Activated T-helper 1 cell treated with anti-CD3 and anti-CD28 coated beads, Interleukin-12 subunit alpha, Interleukin-12 subunit beta, Interleukin-2, Interleukin-4 antibody, amounts not matched to agents 30 ng/mL and 10 ng/mL and 1 ng/mL, durations not matched to agents 14 hours and 24 hours and 36 hours (primary cell): ENCODE results near the gene RPS6KA6. TPM values are rescaled to one million over a fixed set of nuclear protein-coding genes. Genes with fewer than 3 reads are reported as not detected.

Source experiments
- DNase-seq: peaks from one replicate; pipeline ENCODE4 v3.0.0; 2021; ENCODE audit warnings: low spot score
- H3K27ac Mint-ChIP-seq: one replicate; pipeline ENCODE4 v1.8.0; 2021; ENCODE audit warnings: mild to moderate bottlenecking, mixed read lengths
- H3K27me3 Mint-ChIP-seq: one replicate; pipeline ENCODE4 v1.8.0; 2022; ENCODE audit warnings: mild to moderate bottlenecking, moderate library complexity, mixed read lengths; ENCODE audit not compliant: insufficient read depth
- H3K36me3 Mint-ChIP-seq: one replicate; pipeline ENCODE4 v1.8.0; 2021; ENCODE audit warnings: low read depth, mixed read lengths
- H3K4me1 Mint-ChIP-seq: one replicate; pipeline ENCODE4 v1.8.0; 2021; ENCODE audit warnings: low read depth, mixed read lengths
- H3K4me3 Mint-ChIP-seq: one replicate; pipeline ENCODE4 v1.8.0; 2021; ENCODE audit warnings: mild to moderate bottlenecking, moderate library complexity, mixed read lengths
- H3K9me3 Mint-ChIP-seq: one replicate; pipeline ENCODE4 v1.8.0; 2021; ENCODE audit warnings: mixed read lengths
- intact Hi-C: fragments of 100-400 bp; cut with micrococcal nuclease; formaldehyde crosslinking; loops from one replicate; pipeline ENCODE4 v1.15.1; 2024
- total RNA-seq: library from RNA; stranded (reverse); gene quantifications from 2 replicates; pipeline ENCODE4 v1.2.3, GENCODE V29; 2022

The RPS6KA6 gene
- not detected in 2 replicates for total RNA-seq

DNA sequence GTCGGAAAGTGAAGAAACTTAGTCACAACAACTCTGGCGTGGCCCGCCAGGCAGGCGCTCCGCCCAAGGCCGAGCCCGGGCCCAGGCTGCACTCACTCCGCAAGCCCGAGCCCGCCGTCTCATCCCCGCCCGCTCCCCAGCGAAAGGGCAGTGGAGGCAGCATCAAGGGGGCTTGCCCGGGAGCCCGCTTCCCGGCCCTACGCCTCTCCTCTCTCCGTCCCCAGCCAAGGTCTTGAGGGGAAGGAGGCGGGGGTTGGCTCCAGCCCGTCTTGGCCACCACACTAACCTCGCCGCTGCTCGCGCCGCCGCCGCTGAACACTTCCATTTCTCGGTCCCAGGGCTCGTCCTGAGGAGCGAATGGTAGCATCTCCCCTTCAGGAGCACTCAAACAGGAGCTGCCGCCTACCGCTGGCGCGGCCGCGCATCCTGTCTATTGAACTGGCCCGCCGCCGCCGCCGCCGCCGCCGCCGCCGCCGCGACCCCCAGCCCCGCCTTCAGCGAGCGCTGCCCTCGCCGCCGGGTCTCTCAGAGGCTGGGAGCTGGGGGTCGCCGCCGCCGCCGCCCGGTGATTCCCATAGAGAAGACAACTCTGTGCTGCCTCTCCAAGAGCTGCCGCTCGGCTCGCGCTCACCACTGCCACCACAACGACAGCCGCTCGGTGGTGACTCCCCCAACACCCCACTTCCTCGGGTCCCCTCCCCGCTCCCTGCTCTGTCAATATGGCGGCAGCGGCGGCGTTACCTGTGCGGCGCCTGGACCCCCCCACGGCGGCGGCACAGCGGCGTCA is at the start of gene RPS6KA6:
Gene RPS6KA6 (minus strand): TSS at position 667 of the 787 bp plus-strand sequence. CDS start 300 bp downstream, at position 367.
- no peak within 1 kb of the TSS for H3K27ac Mint-ChIP-seq
- peak within 1 kb of the TSS; percentile 47 for H3K4me3 Mint-ChIP-seq
- no peaks in the 10 kb centered on the region for H3K36me3 Mint-ChIP-seq
- DNase-seq = no peak
- no peaks in the 10 kb centered on the region for H3K4me1 Mint-ChIP-seq
- intact Hi-C loops = no loop called here
- H3K27me3 Mint-ChIP-seq = peaks cover 15% of the 10 kb centered on the region
- no peaks in the 10 kb centered on the region for H3K9me3 Mint-ChIP-seq

DNA sequence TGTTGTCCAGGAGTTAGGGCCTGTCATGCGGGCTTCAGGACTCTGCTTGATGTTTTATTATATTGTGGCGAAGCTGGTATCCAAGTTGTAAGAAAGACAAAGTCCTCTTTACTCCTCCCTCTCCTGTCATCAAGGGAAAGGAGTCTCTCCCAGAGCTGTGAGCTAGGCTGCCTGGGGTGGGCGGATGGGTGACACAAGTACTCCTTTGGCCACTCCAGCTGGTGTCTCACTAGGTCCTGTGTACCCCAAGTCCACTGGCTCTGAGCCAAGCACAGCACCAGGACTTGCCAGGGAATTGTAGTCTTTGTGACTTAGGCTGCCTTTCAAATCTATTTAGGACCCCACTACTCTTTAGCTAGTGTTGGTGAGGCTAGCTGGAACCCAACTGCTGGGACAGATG is 36.7 kb upstream of the RPS6KA6 start:
- H3K27ac Mint-ChIP-seq = no peak overlapping the region
- H3K9me3 Mint-ChIP-seq = no peaks in the 10 kb centered on the region
- no peaks in the 10 kb centered on the region for H3K36me3 Mint-ChIP-seq
- H3K27me3 Mint-ChIP-seq = no peaks in the 10 kb centered on the region
- no peaks in the 10 kb centered on the region for H3K4me1 Mint-ChIP-seq
- no peak for DNase-seq
- intact Hi-C loops = no loop called here
- no peak overlapping the region for H3K4me3 Mint-ChIP-seq

DNA sequence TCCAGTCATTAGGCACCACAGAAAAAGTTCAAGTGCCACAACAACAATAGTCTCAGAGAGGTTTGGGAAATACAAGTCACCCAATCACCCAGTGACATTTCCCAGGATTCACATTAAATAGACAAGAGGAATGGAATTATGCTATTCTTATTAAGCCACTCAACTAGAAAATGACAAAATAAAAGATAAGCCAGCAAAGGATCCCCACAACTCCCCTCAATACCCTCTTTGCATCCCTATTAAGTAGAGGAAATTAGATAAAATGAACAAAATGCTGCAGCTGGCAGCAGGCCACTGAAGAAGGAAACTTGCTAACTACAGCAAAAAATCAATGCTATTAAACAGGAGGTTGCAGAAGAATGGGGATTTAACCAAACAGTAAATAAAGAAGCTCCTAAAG is 35.3 kb upstream of the RPS6KA6 start:
- Mint-ChIP-seq H3K4me3 (no peak overlapping the region), H3K9me3 (no peaks in the 10 kb centered on the region), H3K27me3 (no peaks in the 10 kb centered on the region), H3K4me1 (no peaks in the 10 kb centered on the region), H3K36me3 (no peaks in the 10 kb centered on the region), H3K27ac (no peak overlapping the region)
- no peak for DNase-seq
- intact Hi-C loops = no loop called here

- Mint-ChIP-seq H3K27ac (no peak overlapping the region), H3K9me3 (no peaks in the 10 kb centered on the region), H3K36me3 (no peaks in the 10 kb centered on the region), H3K4me1 (no peaks in the 10 kb centered on the region), H3K27me3 (no peaks in the 10 kb centered on the region), H3K4me3 (no peak overlapping the region)
- intact Hi-C loops = no loop called here
- DNase-seq = no peak
Observed at GRCh38 chrX:84221181-84221580, 33.2 kb upstream of the RPS6KA6 start.

GRCh38 chrX:84219551-84219950 is 31.6 kb upstream of the RPS6KA6 start:
- Mint-ChIP-seq H3K27me3 (no peaks in the 10 kb centered on the region), H3K4me1 (no peaks in the 10 kb centered on the region), H3K27ac (no peak overlapping the region), H3K4me3 (no peak overlapping the region), H3K36me3 (no peaks in the 10 kb centered on the region), H3K9me3 (no peaks in the 10 kb centered on the region)
- intact Hi-C loops = no loop called here
- no peak for DNase-seq

DNA sequence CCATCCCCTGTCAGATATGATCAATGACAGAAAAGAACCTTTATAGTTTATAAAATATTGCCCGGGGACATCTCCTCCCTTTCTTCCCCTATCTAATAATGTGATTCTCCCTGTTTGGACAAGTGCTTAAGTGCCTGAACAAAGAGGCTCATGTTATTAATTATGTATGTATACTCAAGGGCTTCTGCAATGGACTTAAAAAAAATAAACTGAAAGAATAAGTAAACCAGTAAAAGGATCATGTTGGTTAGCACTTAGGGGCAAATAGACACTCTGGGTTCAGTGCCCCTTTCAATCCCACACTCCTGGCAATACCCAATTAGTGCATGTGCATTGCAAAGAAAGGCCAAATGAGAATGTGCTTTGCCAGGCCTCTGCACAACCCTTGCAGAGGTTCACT is 30.7 kb upstream of the RPS6KA6 start:
- intact Hi-C loops = no loop called here
- DNase-seq = no peak
- H3K36me3 Mint-ChIP-seq = no peaks in the 10 kb centered on the region
- no peaks in the 10 kb centered on the region for H3K4me1 Mint-ChIP-seq
- no peaks in the 10 kb centered on the region for H3K9me3 Mint-ChIP-seq
- H3K4me3 Mint-ChIP-seq = no peak overlapping the region
- H3K27ac Mint-ChIP-seq = no peak overlapping the region
- no peaks in the 10 kb centered on the region for H3K27me3 Mint-ChIP-seq

DNA sequence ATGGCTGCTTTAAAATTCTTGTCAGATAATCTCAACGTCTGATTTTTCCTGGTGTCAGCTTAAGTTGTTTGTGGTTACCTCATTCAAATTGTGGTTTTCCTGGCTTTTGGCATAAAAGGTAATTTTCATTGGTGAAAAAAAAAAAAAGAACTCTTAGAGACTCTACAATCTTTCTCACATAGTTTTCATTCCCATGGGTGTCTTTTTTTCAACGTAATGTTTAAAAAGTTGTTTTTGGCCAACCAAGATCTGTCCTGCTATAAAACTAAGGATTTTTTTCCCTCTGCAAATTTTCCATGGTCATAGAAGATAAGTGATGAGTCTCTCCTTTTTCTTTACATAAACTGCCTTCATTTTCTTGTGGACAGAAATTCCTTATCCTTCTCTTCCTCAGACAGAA is 28.9 kb upstream of the RPS6KA6 start:
- Mint-ChIP-seq H3K27me3 (no peaks in the 10 kb centered on the region), H3K4me1 (no peaks in the 10 kb centered on the region), H3K36me3 (no peaks in the 10 kb centered on the region), H3K4me3 (no peak overlapping the region), H3K9me3 (no peaks in the 10 kb centered on the region), H3K27ac (no peak overlapping the region)
- no peak for DNase-seq
- intact Hi-C loops = no loop called here

GRCh38 chrX:84216406-84216805 is 28.4 kb upstream of the RPS6KA6 start:
- Mint-ChIP-seq H3K36me3 (no peaks in the 10 kb centered on the region), H3K9me3 (no peaks in the 10 kb centered on the region), H3K27ac (no peak overlapping the region), H3K4me3 (no peak overlapping the region), H3K27me3 (no peaks in the 10 kb centered on the region), H3K4me1 (no peaks in the 10 kb centered on the region)
- intact Hi-C loops = no loop called here
- no peak for DNase-seq

GRCh38 chrX:84205276-84205675 is 17.3 kb upstream of the RPS6KA6 start:
- H3K27me3 Mint-ChIP-seq = no peaks in the 10 kb centered on the region

GRCh38 chrX:84199688-84200087 is 11.7 kb upstream of the RPS6KA6 start:
- no peak for DNase-seq
- H3K4me1 Mint-ChIP-seq = no peaks in the 10 kb centered on the region
- H3K27ac Mint-ChIP-seq = no peak overlapping the region
- no peak overlapping the region for H3K4me3 Mint-ChIP-seq
- no peaks in the 10 kb centered on the region for H3K27me3 Mint-ChIP-seq
- H3K36me3 Mint-ChIP-seq = no peaks in the 10 kb centered on the region
- intact Hi-C loops = no loop called here
- H3K9me3 Mint-ChIP-seq = no peaks in the 10 kb centered on the region

More at GRCh38 chrX:84205276-84205675, 17.3 kb upstream of the RPS6KA6 start:
- Mint-ChIP-seq H3K4me1 (no peaks in the 10 kb centered on the region), H3K9me3 (no peaks in the 10 kb centered on the region), H3K4me3 (no peak overlapping the region), H3K27ac (no peak overlapping the region), H3K36me3 (no peaks in the 10 kb centered on the region)
- DNase-seq = no peak
- intact Hi-C loops = no loop called here

GRCh38 chrX:84197550-84197949 is 9.6 kb upstream of the RPS6KA6 start:
- Mint-ChIP-seq H3K4me3 (no peak overlapping the region), H3K27ac (no peak overlapping the region), H3K36me3 (no peaks in the 10 kb centered on the region), H3K4me1 (no peaks in the 10 kb centered on the region), H3K27me3 (no peaks in the 10 kb centered on the region), H3K9me3 (no peaks in the 10 kb centered on the region)
- DNase-seq = no peak
- intact Hi-C loops = no loop called here

DNA sequence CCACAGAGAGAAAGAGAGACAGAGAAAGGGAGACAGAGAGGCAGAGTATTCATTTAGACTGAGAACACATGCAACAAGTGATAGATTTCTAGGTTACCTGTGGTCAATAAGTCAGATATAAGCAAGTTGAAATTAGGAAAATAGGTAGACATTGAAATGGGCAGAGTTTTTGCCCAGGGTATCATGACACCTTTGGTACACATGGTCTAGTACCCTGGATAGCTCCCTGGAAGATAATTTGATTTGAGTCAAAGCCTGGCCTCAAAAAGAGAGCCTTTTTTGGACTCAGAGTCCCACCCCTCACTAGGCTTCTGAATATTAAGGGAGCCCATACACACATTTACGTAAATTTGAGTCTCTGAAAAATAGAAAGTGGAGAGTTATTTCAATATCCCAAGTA is 4.0 kb upstream of the RPS6KA6 start:
- H3K27me3 Mint-ChIP-seq = peaks cover 8% of the 10 kb centered on the region
- H3K4me1 Mint-ChIP-seq = no peaks in the 10 kb centered on the region
- intact Hi-C loops = no loop called here
- H3K36me3 Mint-ChIP-seq = no peaks in the 10 kb centered on the region
- DNase-seq = no peak
- H3K9me3 Mint-ChIP-seq = no peaks in the 10 kb centered on the region
- no peak overlapping the region for H3K27ac Mint-ChIP-seq
- no peak overlapping the region for H3K4me3 Mint-ChIP-seq

GRCh38 chrX:84189125-84189524 is 1.1 kb upstream of the RPS6KA6 start:
- no peak for DNase-seq
- Mint-ChIP-seq H3K27me3 (peaks cover 15% of the 10 kb centered on the region), H3K36me3 (no peaks in the 10 kb centered on the region), H3K27ac (no peak overlapping the region), H3K9me3 (no peaks in the 10 kb centered on the region), H3K4me1 (no peaks in the 10 kb centered on the region), H3K4me3 (no peak overlapping the region)
- intact Hi-C loops = no loop called here

GRCh38 chrX:84188320-84188834 is 378 bp upstream of the RPS6KA6 start:
- peaks cover 15% of the 10 kb centered on the region for H3K27me3 Mint-ChIP-seq
- intact Hi-C loops = no loop called here
- H3K9me3 Mint-ChIP-seq = no peaks in the 10 kb centered on the region
- DNase-seq = no peak
- H3K27ac Mint-ChIP-seq = no peak overlapping the region
- no peaks in the 10 kb centered on the region for H3K36me3 Mint-ChIP-seq
- no peaks in the 10 kb centered on the region for H3K4me1 Mint-ChIP-seq
- no peak overlapping the region for H3K4me3 Mint-ChIP-seq
